Measurements from ENCODE around the gene SLC37A3.

DNA sequence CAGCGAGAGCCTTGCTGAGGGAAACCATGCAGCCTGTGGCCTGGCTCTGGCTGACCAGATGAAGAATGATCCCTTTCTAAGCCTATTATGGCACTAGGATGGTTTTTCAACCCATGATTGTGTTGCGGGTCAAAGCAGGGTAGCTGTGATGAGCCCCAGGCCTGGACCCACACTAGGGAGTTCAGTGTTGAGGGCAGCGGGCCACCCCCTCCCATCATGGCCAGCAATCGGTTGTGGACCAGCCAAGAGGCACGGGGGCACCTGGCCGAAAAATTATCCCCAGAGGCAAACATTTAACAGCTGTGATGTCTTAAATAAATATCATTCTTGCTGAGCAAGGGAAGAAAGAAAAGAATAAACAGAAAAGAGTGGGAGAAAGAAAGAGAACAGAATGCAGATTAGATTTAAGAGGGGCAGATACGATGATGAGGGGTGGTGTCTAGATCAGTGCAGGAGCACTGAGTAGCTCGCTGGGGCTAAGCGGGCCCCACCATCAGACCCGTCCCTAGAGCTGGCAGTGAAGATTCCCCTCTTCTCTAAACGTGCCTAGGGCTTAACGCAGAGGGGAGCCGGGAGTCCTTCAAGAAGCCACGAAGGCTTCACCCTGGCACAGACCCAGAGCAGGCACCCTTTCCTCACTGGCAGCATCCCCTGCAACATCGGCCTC, 82.7 kb downstream of the SLC37A3 start:
- TF ChIP-seq, protein P1, sequence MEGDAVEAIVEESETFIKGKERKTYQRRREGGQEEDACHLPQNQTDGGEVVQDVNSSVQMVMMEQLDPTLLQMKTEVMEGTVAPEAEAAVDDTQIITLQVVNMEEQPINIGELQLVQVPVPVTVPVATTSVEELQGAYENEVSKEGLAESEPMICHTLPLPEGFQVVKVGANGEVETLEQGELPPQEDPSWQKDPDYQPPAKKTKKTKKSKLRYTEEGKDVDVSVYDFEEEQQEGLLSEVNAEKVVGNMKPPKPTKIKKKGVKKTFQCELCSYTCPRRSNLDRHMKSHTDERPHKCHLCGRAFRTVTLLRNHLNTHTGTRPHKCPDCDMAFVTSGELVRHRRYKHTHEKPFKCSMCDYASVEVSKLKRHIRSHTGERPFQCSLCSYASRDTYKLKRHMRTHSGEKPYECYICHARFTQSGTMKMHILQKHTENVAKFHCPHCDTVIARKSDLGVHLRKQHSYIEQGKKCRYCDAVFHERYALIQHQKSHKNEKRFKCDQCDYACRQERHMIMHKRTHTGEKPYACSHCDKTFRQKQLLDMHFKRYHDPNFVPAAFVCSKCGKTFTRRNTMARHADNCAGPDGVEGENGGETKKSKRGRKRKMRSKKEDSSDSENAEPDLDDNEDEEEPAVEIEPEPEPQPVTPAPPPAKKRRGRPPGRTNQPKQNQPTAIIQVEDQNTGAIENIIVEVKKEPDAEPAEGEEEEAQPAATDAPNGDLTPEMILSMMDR (IDR thresholded peaks at IDR 0.05): no peak
- no peak for TF ChIP-seq POLR2A (IDR thresholded peaks at IDR 0.05)

Measured in uterus (tissue), 2 donors.